ENCODE measurements around the gene SLC12A5. TPM values are rescaled to one million over a fixed set of nuclear protein-coding genes. Genes with fewer than 3 reads are reported as not detected.
"Not testable (repeated sequence)": the region's sequence is repeated elsewhere in the genome, so short reads cannot be mapped to it uniquely, and the experiment has no call there.

SLC12A5 gene
- total RNA-seq, 4 donors from 2014 or later, result not detected

DNA sequence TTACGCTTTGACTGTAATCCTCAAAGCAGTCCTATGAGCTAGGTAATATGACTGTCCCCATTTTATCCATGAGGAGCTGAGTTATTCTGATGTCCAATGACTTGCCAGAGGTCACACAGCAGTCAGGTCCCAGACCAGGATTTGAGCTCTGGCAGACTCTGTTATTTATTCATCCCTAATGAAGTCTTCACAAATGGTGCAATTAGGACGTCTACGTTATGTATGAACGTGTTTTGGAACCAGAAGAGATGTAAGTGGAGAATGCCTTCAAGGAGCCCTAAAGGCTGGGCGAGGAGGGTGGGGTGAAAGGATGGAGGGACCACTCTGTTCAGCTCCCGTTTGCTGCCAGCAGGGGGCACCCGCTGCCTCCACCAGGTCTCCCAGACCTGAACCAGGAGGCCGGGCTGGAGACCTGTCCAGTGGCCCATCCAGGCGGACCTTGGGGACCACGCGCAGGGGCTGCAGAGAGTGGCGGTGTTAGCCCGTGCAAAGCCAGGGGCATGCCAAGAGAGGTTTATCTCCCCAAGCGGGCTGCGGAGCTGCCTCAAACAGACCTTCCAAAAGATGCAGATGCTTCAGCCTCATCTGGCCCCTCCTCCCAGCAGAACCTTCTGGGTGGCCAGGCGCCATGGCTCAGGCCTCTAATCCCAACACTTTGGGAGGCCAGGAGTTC is 41.8 kb upstream of the SLC12A5 start:
- no peaks in the 10 kb centered on the region for H3K36me3 ChIP-seq
- intact Hi-C loops (cut with DNase I; ENCODE audit: low total_unique reads), result no loop called here
- peaks cover 32% of the 10 kb centered on the region for H3K27me3 ChIP-seq
- peak; percentile 78 for DNase-seq
- H3K4me1 ChIP-seq, result no peaks in the 10 kb centered on the region
- in situ Hi-C loops (cut with MboI; ENCODE audit: low pct_ligation_motif_present in 1 of 4, low pct_unique_long_range_greater_than_20kb in 1 of 4, low sequenced_read_pairs in 3 of 4), result no loop called here
- WGBS, 2 donors (ENCODE audit: low coverage in 1 of 2), result 11 to 29% methylated on average over 3 to 15 of the region's 16 CpGs
- TF ChIP-seq, protein P1, sequence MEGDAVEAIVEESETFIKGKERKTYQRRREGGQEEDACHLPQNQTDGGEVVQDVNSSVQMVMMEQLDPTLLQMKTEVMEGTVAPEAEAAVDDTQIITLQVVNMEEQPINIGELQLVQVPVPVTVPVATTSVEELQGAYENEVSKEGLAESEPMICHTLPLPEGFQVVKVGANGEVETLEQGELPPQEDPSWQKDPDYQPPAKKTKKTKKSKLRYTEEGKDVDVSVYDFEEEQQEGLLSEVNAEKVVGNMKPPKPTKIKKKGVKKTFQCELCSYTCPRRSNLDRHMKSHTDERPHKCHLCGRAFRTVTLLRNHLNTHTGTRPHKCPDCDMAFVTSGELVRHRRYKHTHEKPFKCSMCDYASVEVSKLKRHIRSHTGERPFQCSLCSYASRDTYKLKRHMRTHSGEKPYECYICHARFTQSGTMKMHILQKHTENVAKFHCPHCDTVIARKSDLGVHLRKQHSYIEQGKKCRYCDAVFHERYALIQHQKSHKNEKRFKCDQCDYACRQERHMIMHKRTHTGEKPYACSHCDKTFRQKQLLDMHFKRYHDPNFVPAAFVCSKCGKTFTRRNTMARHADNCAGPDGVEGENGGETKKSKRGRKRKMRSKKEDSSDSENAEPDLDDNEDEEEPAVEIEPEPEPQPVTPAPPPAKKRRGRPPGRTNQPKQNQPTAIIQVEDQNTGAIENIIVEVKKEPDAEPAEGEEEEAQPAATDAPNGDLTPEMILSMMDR (IDR thresholded peaks at IDR 0.05), result peak; percentile 57 to 81 (median 77)
- TF ChIP-seq POLR2AphosphoS5 (IDR thresholded peaks at IDR 0.05), result no peak
- H3K9me3 ChIP-seq, result no peaks in the 10 kb centered on the region
- no peak overlapping the region for H3K27ac ChIP-seq
- no peak overlapping the region for H3K4me3 ChIP-seq

DNA sequence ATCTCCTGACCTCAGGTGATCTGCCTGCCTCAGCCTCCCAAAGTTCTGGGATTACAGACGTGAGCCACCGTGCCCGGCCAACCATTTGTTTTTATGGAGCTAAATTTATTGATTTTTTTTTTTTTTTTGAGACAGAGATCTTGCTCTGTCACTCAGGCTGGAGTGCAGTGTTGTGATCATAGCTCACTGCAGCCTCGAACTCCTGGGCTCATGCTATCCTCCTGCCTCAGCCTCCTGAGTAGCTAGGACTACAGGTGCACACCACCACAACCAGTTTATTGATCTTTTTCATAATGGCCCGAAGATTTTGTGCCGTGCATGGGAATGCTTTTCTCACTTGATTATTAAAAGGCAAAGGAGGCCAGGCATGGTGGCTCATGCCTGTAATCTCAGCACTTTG is 40.2 kb upstream of the SLC12A5 start:
- DNase-seq; intact Hi-C loops (cut with DNase I; ENCODE audit: low total_unique reads); H3K4me1 ChIP-seq; H3K4me3 ChIP-seq; H3K27ac ChIP-seq; in situ Hi-C loops (cut with MboI; ENCODE audit: low pct_ligation_motif_present in 1 of 4, low pct_unique_long_range_greater_than_20kb in 1 of 4, low sequenced_read_pairs in 3 of 4); H3K36me3 ChIP-seq; H3K9me3 ChIP-seq: not testable (repeated sequence)
- 46 to 55% methylated on average over 6 of the region's 6 CpGs for WGBS, 2 donors (ENCODE audit: low coverage in 1 of 2)
- H3K27me3 ChIP-seq, result peaks cover 39% of the 10 kb centered on the region

DNA sequence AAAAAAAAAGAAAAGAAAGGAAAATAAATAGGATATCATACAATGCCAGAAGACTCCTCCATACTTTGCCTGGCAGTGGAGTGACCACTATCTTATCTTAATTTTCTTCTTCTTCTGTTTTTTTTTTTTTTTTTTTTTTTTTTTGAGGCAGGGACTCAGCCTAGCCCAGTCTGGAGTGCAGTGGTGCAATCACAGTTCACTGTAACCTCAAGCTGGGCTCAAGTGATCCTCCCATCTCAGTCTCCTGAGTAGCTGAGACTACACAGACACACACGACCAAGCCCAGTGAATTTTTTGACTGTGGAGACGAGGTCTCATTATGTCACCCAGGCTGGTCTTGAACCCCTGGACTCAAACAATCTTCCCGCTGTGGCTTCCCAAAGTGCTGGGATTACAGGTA is 37.4 kb upstream of the SLC12A5 start:
- in situ Hi-C loops (cut with MboI; ENCODE audit: low pct_ligation_motif_present in 1 of 4, low pct_unique_long_range_greater_than_20kb in 1 of 4, low sequenced_read_pairs in 3 of 4), result no loop called here
- DNase-seq, result no peak
- H3K27me3 ChIP-seq, result peaks cover 53% of the 10 kb centered on the region

DNA sequence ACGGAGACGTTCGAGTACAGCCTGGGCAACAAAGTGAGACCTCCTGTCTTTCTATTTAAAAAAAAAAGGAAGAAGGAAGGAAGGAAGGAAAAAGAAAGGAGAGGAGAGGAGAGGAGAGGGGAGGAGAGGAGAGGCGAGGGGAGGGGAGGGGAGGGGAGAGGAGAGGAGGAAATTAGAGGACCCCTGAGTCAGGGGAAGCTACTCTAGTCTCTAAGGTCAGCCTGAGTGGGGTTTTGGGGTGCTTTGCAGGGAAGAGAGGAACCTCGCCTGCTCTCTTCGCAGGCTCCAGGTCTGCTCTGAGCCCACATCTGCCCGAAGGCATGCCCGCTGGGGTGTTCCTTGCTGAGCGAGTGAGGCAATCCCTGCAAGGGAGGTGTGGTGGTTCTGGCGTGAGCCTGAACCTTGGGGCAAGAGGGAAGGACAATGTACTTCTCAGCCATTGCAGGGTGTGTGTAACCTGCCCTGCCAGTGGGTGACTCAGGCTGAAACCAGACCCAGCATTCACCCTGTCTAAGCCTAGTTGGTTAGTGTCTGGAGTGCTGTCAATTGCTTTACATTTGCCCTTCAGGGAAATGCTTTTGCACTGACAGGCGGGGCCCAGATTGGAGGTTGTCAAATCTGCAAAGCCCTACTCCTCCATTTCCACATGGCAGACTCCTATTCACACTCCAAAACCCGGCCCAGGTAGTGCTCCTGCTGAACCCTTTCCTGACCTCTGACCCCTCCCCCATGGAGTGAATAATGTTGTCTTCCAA is 35.6 kb upstream of the SLC12A5 start:
- DNase-seq, result peak; percentile 61
- H3K36me3 ChIP-seq, result no peaks in the 10 kb centered on the region
- H3K4me1 ChIP-seq, result no peaks in the 10 kb centered on the region
- no peak overlapping the region for H3K4me3 ChIP-seq
- WGBS, 2 donors (ENCODE audit: low coverage in 1 of 2), result 55 to 60% methylated on average over 4 to 12 of the region's 12 CpGs
- H3K9me3 ChIP-seq, result no peaks in the 10 kb centered on the region
- H3K27me3 ChIP-seq, result peaks cover 68% of the 10 kb centered on the region
- no peak overlapping the region for H3K27ac ChIP-seq
- in situ Hi-C loops (cut with MboI; ENCODE audit: low pct_ligation_motif_present in 1 of 4, low pct_unique_long_range_greater_than_20kb in 1 of 4, low sequenced_read_pairs in 3 of 4) (no loop called here), intact Hi-C loops (cut with DNase I; ENCODE audit: low total_unique reads) (no loop called here)
- TF ChIP-seq POLR2AphosphoS5 (IDR thresholded peaks at IDR 0.05), result no peak

More for the DNA sequence above, 37.4 kb upstream of the SLC12A5 start:
- H3K4me3 ChIP-seq, result no peak overlapping the region
- intact Hi-C loops (cut with DNase I; ENCODE audit: low total_unique reads), result no loop called here
- H3K27ac ChIP-seq, result no peak overlapping the region
- H3K9me3 ChIP-seq, result no peaks in the 10 kb centered on the region
- WGBS, 2 donors (ENCODE audit: low coverage in 1 of 2), result 85% methylated on average over 3 of the region's 3 CpGs; no CpG with 5 or more reads in 1 of the 2 donors
- TF ChIP-seq POLR2AphosphoS5 (IDR thresholded peaks at IDR 0.05), result no peak
- no peak for TF ChIP-seq POLR2A (IDR thresholded peaks at IDR 0.05)
- TF ChIP-seq, protein P1 (IDR thresholded peaks at IDR 0.05), result no peak
- TF ChIP-seq EP300 (IDR thresholded peaks at IDR 0.05; ENCODE audit: low read depth), result no peak
- no peaks in the 10 kb centered on the region for H3K36me3 ChIP-seq
- no peaks in the 10 kb centered on the region for H3K4me1 ChIP-seq

DNA sequence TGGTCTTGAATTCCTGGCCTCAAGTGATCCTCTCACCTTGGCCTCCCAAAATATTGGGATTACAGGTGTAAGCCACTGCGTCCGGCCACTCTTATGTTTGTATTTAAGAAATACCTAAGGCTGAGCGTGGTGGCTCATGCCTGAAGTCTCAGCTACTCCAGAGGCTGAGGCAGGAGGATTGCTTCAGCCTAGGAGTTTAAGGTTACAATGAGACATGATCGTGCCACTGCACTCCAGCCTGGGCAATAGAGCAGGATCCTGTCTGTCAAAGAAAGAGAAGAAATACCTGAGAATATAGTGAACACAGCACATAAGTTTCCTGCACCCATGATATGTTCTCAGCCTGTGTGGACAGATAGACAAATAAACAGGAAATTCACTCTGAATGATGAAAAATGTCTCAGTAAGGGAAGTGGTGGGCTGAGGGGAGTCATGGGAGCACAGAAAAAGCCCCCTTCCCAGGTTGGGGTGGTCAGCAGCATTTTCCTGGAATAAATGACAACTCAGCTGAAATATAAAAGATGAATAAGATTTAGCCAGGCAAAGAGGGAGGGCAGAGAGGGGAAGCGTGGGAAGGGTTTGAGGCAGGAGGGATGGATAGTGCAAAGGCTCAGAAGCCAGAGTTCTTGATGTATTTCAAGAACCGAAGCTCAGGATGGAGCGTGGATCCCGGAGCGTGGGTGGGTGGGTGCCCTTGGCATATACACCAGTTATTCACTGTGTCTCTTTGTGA is 34.1 kb upstream of the SLC12A5 start:
- intact Hi-C loops (cut with DNase I; ENCODE audit: low total_unique reads), result no loop called here
- in situ Hi-C loops (cut with MboI; ENCODE audit: low pct_ligation_motif_present in 1 of 4, low pct_unique_long_range_greater_than_20kb in 1 of 4, low sequenced_read_pairs in 3 of 4), result no loop called here
- no peak for DNase-seq
- no peaks in the 10 kb centered on the region for H3K4me1 ChIP-seq
- H3K27ac ChIP-seq, result no peak overlapping the region
- TF ChIP-seq POLR2AphosphoS5 (IDR thresholded peaks at IDR 0.05) (no peak), EP300 (IDR thresholded peaks at IDR 0.05; ENCODE audit: low read depth) (no peak), POLR2A (IDR thresholded peaks at IDR 0.05) (no peak)
- TF ChIP-seq, protein P1 (IDR thresholded peaks at IDR 0.05), result no peak
- no peaks in the 10 kb centered on the region for H3K36me3 ChIP-seq
- H3K4me3 ChIP-seq, result no peak overlapping the region
- WGBS, 2 donors (ENCODE audit: low coverage in 1 of 2), result 40 to 74% methylated on average over 1 to 9 of the region's 9 CpGs
- peaks cover 67% of the 10 kb centered on the region for H3K27me3 ChIP-seq
- H3K9me3 ChIP-seq, result no peaks in the 10 kb centered on the region

DNA sequence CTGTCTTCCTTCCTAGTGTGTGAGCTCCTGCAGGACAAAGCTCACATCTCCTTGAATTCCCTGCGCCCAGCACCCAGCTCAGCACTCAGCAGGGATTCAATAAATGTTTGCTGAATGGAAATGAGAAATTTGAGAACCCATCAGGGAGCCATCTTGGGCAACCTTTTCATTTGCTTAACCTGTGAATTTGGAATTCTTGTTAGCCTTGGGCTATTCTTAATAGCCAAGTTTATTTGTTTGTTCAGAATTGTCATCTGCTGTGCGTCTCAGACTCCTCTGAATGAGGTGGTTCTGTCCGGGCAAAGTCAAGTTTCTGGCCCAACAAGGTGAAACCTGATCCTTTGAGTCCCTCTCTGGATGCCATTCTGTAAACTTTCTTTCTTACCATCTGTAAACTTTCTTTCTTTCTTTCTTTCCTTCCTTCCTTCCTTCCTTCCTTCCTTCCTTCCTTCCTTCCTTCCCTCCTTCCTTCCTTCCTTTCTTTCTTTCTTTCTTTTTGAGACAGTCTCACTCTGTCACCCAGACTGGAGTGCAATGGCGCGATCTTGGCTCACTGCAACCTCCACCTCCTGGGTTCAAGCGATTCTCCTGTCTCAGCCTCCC is 33.4 kb upstream of the SLC12A5 start:
- DNase-seq; intact Hi-C loops (cut with DNase I; ENCODE audit: low total_unique reads); in situ Hi-C loops (cut with MboI; ENCODE audit: low pct_ligation_motif_present in 1 of 4, low pct_unique_long_range_greater_than_20kb in 1 of 4, low sequenced_read_pairs in 3 of 4): not testable (repeated sequence)

More for the DNA sequence above, 33.4 kb upstream of the SLC12A5 start:
- not testable (repeated sequence) for H3K4me3 ChIP-seq, H3K9me3 ChIP-seq, H3K27ac ChIP-seq, H3K36me3 ChIP-seq, H3K4me1 ChIP-seq
- peaks cover 66% of the 10 kb centered on the region for H3K27me3 ChIP-seq
- WGBS, 2 donors (ENCODE audit: low coverage in 1 of 2), result 29 to 67% methylated on average over 1 to 6 of the region's 6 CpGs

Data from transverse colon (tissue), 4 donors.